Activated naive CD8-positive, alpha-beta T cell treated with anti-CD3 and anti-CD28 coated beads for 36 hours (primary cell): ENCODE results near the gene FOXQ1. TPM values are rescaled to one million over a fixed set of nuclear protein-coding genes. Genes with fewer than 3 reads are reported as not detected.

ENCODE experiments used
- DNase-seq: peaks from one replicate; pipeline ENCODE4 v3.0.0; 2021
- H3K27ac Mint-ChIP-seq: one replicate; pipeline ENCODE4 v1.8.0; 2022; ENCODE audit warnings: mild to moderate bottlenecking, moderate library complexity, mixed read lengths
- H3K27me3 Mint-ChIP-seq: one replicate; pipeline ENCODE4 v1.8.0; 2022; ENCODE audit warnings: mild to moderate bottlenecking, mixed read lengths
- H3K36me3 Mint-ChIP-seq: one replicate; pipeline ENCODE4 v1.8.0; 2021; ENCODE audit warnings: mild to moderate bottlenecking, mixed read lengths
- H3K4me1 Mint-ChIP-seq: one replicate; pipeline ENCODE4 v1.8.0; 2021; ENCODE audit warnings: mixed read lengths
- H3K4me3 Mint-ChIP-seq: one replicate; pipeline ENCODE4 v1.8.0; 2022; ENCODE audit warnings: mild to moderate bottlenecking, moderate library complexity, mixed read lengths
- H3K9me3 Mint-ChIP-seq: one replicate; pipeline ENCODE4 v1.8.0; 2022; ENCODE audit warnings: mixed read lengths
- total RNA-seq, 2 experiments: library from RNA; stranded (reverse); gene quantifications; one replicate each; pipeline ENCODE4 v1.2.3, GENCODE V29; 2021

The FOXQ1 gene
- total RNA-seq, 2 experiments from 2014 or later: not detected

- Mint-ChIP-seq H3K4me3 (no peak overlapping the region), H3K9me3 (no peaks in the 10 kb centered on the region), H3K4me1 (no peaks in the 10 kb centered on the region), H3K27ac (no peak overlapping the region), H3K36me3 (no peaks in the 10 kb centered on the region), H3K27me3 (peaks cover 26% of the 10 kb centered on the region)
- no peak for DNase-seq
These were observed 30.2 kb upstream of the FOXQ1 start for GRCh38 chr6:1281746-1282145.

DNA sequence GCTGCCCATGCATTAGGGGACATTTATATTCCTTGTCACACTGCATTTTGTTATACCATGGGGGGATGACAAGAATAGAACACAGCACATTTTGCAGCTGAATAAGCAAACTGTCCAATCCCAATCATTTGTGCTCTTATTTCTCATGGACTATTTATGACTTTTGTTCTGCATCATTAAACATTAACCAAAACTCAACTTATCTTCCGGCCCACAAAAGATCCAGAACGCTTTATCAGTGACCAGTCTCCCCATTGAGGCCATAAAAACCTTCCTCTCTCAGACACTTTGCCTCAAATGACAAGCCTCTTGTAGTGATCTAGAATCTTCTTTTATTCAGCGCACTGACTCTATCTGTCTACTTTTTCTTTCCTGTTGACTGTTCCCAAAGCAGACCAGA, 28.4 kb upstream of the FOXQ1 start:
- no peak overlapping the region for H3K27ac Mint-ChIP-seq
- H3K4me3 Mint-ChIP-seq: no peak overlapping the region
- H3K9me3 Mint-ChIP-seq: no peaks in the 10 kb centered on the region
- DNase-seq: no peak
- no peaks in the 10 kb centered on the region for H3K4me1 Mint-ChIP-seq
- no peaks in the 10 kb centered on the region for H3K36me3 Mint-ChIP-seq
- H3K27me3 Mint-ChIP-seq: peaks cover 35% of the 10 kb centered on the region

DNA sequence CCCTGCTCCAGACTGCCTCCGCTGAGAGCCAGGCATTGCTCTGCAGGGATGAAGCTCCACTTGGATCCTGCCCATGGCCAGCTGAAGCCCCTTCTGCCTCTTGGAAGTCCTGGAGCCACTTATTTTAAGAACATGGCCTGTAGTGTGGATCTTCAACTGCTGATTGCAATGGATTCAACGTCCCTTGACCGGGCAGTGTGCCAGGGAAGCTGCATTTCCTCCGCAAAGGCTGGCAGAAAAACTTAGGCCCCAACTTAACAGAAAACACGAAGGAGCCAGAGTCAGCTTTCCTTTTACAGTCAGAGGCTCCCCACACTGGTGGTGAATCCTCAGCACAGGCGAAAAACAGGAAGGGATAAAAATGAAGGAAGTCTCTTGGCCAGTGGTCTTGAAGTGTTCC, 26.3 kb upstream of the FOXQ1 start:
- peaks cover 33% of the 10 kb centered on the region for H3K27me3 Mint-ChIP-seq
- no peak overlapping the region for H3K27ac Mint-ChIP-seq
- no peak overlapping the region for H3K4me3 Mint-ChIP-seq
- H3K36me3 Mint-ChIP-seq: no peaks in the 10 kb centered on the region
- no peak for DNase-seq
- no peaks in the 10 kb centered on the region for H3K4me1 Mint-ChIP-seq
- H3K9me3 Mint-ChIP-seq: no peaks in the 10 kb centered on the region

- Mint-ChIP-seq H3K9me3 (no peaks in the 10 kb centered on the region), H3K36me3 (no peaks in the 10 kb centered on the region), H3K4me3 (no peak overlapping the region), H3K4me1 (no peaks in the 10 kb centered on the region), H3K27me3 (peaks cover 30% of the 10 kb centered on the region), H3K27ac (no peak overlapping the region)
- DNase-seq: no peak
These were observed 25.9 kb upstream of the FOXQ1 start for GRCh38 chr6:1285956-1286355.

DNA sequence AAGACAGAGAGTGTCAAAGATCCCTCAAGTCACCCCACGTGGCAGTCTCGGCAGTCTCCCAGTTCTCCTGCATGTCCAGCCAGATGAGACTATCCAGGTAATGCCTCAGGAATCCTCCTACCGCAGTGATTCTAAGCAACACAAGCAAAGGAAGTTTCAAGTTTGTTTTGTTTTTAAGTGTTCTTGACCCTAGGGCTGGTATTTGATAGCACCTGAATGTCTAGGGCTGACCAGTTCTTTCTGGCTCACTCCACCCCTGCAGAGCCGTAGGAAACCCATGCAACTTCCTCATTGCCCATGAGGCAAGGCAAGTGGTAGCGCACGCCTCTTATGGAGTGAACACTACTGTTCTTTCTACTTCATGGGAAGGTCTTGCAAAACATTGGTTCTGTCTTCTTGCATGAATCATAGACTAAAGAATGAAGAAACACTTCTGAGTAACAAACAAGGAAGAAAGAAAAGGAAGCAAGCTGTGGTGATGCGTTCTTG, 24.8 kb upstream of the FOXQ1 start:
- no peak for DNase-seq
- Mint-ChIP-seq H3K4me3 (no peak overlapping the region), H3K27ac (no peak overlapping the region), H3K9me3 (no peaks in the 10 kb centered on the region), H3K4me1 (no peaks in the 10 kb centered on the region), H3K27me3 (peaks cover 19% of the 10 kb centered on the region), H3K36me3 (no peaks in the 10 kb centered on the region)

DNA sequence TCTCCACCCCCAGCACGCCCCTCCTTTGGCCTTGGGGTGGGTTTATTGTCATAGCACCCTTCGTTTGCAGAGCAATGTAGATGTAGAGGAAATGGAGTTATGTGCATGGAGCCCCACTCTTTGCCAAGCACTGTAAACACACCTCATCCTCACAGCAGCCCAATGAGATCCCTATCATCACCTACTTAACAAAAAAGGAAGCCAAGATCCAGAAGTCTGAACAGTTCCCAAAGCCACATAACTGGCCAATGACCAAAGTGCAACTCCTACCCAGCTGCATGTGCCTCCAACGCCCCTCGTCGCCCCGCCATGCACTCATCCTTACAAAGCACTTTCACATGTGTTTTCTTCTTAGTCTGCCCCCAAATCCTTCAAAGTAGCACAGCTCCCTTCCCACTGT, 21.8 kb upstream of the FOXQ1 start:
- Mint-ChIP-seq H3K4me1 (no peaks in the 10 kb centered on the region), H3K27ac (no peak overlapping the region), H3K36me3 (no peaks in the 10 kb centered on the region), H3K4me3 (no peak overlapping the region), H3K9me3 (no peaks in the 10 kb centered on the region), H3K27me3 (peaks cover 31% of the 10 kb centered on the region)
- DNase-seq: no peak

DNA sequence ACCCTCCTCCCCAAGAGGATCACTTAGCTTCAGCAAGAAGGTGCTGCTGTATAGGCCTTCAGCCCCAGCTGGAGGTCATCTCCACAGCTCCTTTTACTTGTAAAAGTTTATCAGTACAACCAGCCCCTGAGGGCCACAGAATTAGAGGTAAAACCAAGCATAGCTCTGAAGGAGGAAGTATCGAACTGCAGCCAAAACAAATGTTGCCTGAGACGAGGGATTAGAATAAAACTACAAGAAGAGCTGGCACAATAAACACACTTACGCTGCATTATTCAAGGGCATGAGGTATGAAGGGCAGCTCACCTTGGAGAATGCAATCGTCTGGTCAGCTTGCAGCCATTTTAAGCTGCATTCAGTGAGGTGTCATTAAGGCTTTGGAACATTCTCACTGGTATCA, 21.1 kb upstream of the FOXQ1 start:
- peaks cover 38% of the 10 kb centered on the region for H3K27me3 Mint-ChIP-seq
- H3K4me3 Mint-ChIP-seq: no peak overlapping the region

DNA sequence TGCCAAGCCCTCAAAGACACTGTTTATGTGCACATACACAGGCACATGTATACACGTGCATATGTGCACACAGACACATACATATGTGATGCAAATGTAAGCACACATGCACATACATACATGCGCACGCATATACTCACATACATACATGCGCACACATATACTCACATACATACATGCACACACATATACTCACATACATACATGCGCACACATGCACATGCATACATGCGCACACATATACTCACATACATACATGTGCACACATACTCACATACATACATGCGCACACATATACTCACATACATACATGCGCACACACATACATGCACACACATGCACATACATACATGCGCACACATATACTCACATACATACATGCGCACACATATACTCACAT, 20.5 kb upstream of the FOXQ1 start:
- Mint-ChIP-seq H3K4me3 (no peak overlapping the region), H3K4me1 (no peaks in the 10 kb centered on the region), H3K36me3 (no peaks in the 10 kb centered on the region), H3K9me3 (no peaks in the 10 kb centered on the region), H3K27me3 (peaks cover 36% of the 10 kb centered on the region), H3K27ac (no peak overlapping the region)
- no peak for DNase-seq

More for the DNA sequence above, 21.1 kb upstream of the FOXQ1 start:
- no peaks in the 10 kb centered on the region for H3K9me3 Mint-ChIP-seq
- no peaks in the 10 kb centered on the region for H3K36me3 Mint-ChIP-seq
- no peak overlapping the region for H3K27ac Mint-ChIP-seq
- DNase-seq: no peak
- no peaks in the 10 kb centered on the region for H3K4me1 Mint-ChIP-seq

- Mint-ChIP-seq H3K27me3 (peaks cover 35% of the 10 kb centered on the region), H3K36me3 (no peaks in the 10 kb centered on the region), H3K4me3 (no peak overlapping the region), H3K4me1 (no peaks in the 10 kb centered on the region), H3K27ac (no peak overlapping the region), H3K9me3 (no peaks in the 10 kb centered on the region)
- no peak for DNase-seq
These were observed 16.5 kb upstream of the FOXQ1 start for GRCh38 chr6:1295420-1295819.

- H3K27me3 Mint-ChIP-seq: peaks cover 34% of the 10 kb centered on the region
- DNase-seq: no peak
- no peaks in the 10 kb centered on the region for H3K36me3 Mint-ChIP-seq
- no peaks in the 10 kb centered on the region for H3K4me1 Mint-ChIP-seq
- H3K27ac Mint-ChIP-seq: no peak overlapping the region
- H3K4me3 Mint-ChIP-seq: no peak overlapping the region
- peaks cover 2% of the 10 kb centered on the region for H3K9me3 Mint-ChIP-seq
These were observed 15.8 kb upstream of the FOXQ1 start for GRCh38 chr6:1296079-1296478.

GRCh38 chr6:1296542-1296941, 15.4 kb upstream of the FOXQ1 start:
- Mint-ChIP-seq H3K9me3 (peaks cover 5% of the 10 kb centered on the region), H3K27me3 (peaks cover 36% of the 10 kb centered on the region)

GRCh38 chr6:1297746-1298145, 14.2 kb upstream of the FOXQ1 start:
- H3K27me3 Mint-ChIP-seq: peaks cover 42% of the 10 kb centered on the region
- H3K36me3 Mint-ChIP-seq: no peaks in the 10 kb centered on the region
- H3K27ac Mint-ChIP-seq: no peak overlapping the region
- H3K4me3 Mint-ChIP-seq: no peak overlapping the region
- DNase-seq: no peak
- peaks cover 9% of the 10 kb centered on the region for H3K9me3 Mint-ChIP-seq
- H3K4me1 Mint-ChIP-seq: no peaks in the 10 kb centered on the region

More at GRCh38 chr6:1296542-1296941, 15.4 kb upstream of the FOXQ1 start:
- no peak overlapping the region for H3K4me3 Mint-ChIP-seq
- DNase-seq: no peak
- H3K27ac Mint-ChIP-seq: no peak overlapping the region
- no peaks in the 10 kb centered on the region for H3K4me1 Mint-ChIP-seq
- no peaks in the 10 kb centered on the region for H3K36me3 Mint-ChIP-seq

DNA sequence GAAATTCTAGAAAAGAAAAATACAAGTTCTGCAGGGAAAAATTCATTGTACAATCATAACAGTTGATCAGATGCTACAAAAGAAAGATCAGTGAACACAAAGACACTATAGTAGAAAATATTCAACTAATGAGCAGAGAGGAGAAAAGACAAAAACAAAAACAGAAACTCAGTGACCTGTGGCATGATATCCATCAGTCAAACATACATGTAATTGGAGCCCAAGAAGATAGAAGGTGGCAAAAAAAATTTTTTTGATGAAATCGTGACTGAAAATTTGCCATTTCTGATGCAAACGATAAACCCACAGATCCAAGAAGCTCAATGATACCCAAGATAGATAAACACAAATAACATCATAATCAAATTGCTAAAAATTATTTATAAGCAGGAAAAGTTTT, 13.1 kb upstream of the FOXQ1 start:
- DNase-seq: no peak
- H3K27me3 Mint-ChIP-seq: peaks cover 47% of the 10 kb centered on the region
- no peak overlapping the region for H3K27ac Mint-ChIP-seq
- no peak overlapping the region for H3K4me3 Mint-ChIP-seq
- H3K36me3 Mint-ChIP-seq: no peaks in the 10 kb centered on the region
- no peaks in the 10 kb centered on the region for H3K4me1 Mint-ChIP-seq
- H3K9me3 Mint-ChIP-seq: peaks cover 9% of the 10 kb centered on the region

DNA sequence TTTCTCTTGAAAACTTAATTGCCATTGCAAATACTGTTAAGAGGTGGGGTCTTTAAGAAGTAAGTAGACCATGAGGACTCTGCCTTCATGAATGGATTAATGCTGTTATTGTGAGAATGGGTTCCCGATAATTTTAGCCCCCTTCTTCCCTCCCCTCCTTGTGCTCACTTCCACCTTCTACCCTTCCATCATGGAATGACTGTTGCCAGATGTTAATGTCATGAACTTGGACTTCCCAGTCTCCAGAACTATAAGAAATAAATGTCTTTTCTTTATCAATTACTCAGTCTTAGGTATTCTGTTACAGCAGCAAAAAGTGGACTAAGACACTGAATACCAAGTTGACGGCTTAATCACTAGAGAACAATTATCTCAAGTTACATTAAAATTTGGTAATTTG, 5.8 kb upstream of the FOXQ1 start:
- peaks cover 76% of the 10 kb centered on the region for H3K27me3 Mint-ChIP-seq
- no peak overlapping the region for H3K4me3 Mint-ChIP-seq
- H3K36me3 Mint-ChIP-seq: no peaks in the 10 kb centered on the region
- DNase-seq: no peak
- H3K27ac Mint-ChIP-seq: no peak overlapping the region
- H3K4me1 Mint-ChIP-seq: peaks cover 7% of the 10 kb centered on the region
- peaks cover 9% of the 10 kb centered on the region for H3K9me3 Mint-ChIP-seq

- DNase-seq: no peak
- Mint-ChIP-seq H3K4me1 (peaks cover 16% of the 10 kb centered on the region), H3K27me3 (peaks cover 79% of the 10 kb centered on the region), H3K9me3 (peaks cover 2% of the 10 kb centered on the region), H3K36me3 (no peaks in the 10 kb centered on the region), H3K4me3 (no peak overlapping the region), H3K27ac (no peak overlapping the region)
These were observed 2.5 kb upstream of the FOXQ1 start for GRCh38 chr6:1309366-1309765.

GRCh38 chr6:1310628-1311399, 1.1 kb upstream of the FOXQ1 start:
- Mint-ChIP-seq H3K27ac (no peak overlapping the region), H3K4me1 (peaks cover 16% of the 10 kb centered on the region), H3K27me3 (peaks cover 86% of the 10 kb centered on the region), H3K4me3 (peak overlapping the region; percentile 71), H3K36me3 (no peaks in the 10 kb centered on the region), H3K9me3 (peaks cover 2% of the 10 kb centered on the region)
- no peak for DNase-seq
